Measurements from ENCODE around the gene GLG1.

GLG1 gene

DNA sequence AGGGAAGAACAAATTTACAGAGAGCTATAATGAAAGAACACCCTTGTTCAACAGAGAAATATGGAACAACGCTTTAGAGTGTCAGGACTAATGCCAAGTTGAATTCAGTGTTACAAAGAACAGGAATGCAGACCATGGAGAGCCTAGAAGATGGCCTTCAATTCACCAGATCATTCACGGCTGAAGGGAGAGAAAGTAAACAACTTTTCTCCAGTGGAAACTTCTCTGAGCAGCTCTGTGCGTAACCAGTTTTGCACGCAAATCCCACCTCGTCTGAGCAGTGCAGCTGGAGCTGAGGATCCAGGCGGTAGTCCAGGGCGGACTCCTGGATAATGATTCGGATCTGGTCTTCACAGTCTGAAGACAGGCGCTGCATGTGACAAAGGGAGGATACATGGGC, 145.1 kb downstream of the GLG1 start:
- DNase-seq (ENCODE audit: insufficient read length, low spot score): no peak
- TF ChIP-seq POLR2A (IDR thresholded peaks at IDR 0.05; ENCODE audit: low read depth, low read length): no peak
- no peak for TF ChIP-seq PAX5 (IDR thresholded peaks at IDR 0.05; ENCODE audit: insufficient read depth, low read length, severe bottlenecking)
- no peak for TF ChIP-seq TAF1 (IDR thresholded peaks at IDR 0.05; ENCODE audit: low read depth, low read length)
- TF ChIP-seq POU2F2 (IDR thresholded peaks at IDR 0.05; ENCODE audit: low read depth, low read length): no peak
- FAIRE-seq: no peak

DNA sequence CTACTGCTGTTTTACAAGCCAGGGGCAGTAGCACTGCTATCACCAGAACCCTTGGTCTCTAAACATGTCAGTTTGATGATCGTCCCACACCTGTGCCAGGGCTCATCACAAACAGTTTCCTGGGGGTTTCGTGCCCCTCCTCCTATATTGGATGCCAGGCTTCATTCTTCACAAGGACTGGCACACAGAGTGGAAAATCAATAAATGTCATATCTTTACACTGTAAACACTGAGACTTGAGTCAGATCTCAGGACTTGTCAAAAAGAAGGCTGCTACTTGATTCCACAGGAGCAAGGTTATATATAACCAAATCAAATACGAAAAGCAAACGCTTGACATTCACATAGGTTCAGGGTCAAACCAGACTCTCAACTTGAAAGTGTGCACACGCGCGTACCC, 146.4 kb downstream of the GLG1 start:
- no peak for FAIRE-seq
- no peak for TF ChIP-seq PAX5 (IDR thresholded peaks at IDR 0.05; ENCODE audit: insufficient read depth, low read length, severe bottlenecking)
- TF ChIP-seq POU2F2 (IDR thresholded peaks at IDR 0.05; ENCODE audit: low read depth, low read length): no peak
- no peak for TF ChIP-seq POLR2AphosphoS5 (IDR thresholded peaks at IDR 0.05; ENCODE audit: low read depth, low read length)
- no peak for TF ChIP-seq POLR2A (IDR thresholded peaks at IDR 0.05; ENCODE audit: low read depth, low read length)
- DNase-seq (ENCODE audit: insufficient read length, low spot score): no peak

DNA sequence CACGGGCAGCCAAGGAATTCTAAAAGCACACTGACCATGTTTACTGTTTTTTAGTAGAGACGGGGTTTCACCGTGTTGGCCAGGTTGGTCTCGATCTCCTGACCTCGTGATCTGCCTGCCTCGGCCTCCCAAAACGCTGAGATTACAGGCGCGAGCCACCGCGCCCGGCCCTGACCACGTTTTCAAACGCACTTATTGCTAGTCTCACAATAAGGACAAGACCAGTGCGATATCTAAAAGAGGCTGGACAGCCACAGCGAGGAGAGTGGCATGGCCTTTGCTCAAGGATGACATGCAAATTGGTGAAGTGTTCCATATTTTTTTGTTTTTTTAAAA, 150.7 kb downstream of the GLG1 start:
- FAIRE-seq: no peak
- no peak for DNase-seq (ENCODE audit: insufficient read length, low spot score)
- TF ChIP-seq POU2F2 (IDR thresholded peaks at IDR 0.05; ENCODE audit: low read depth, low read length) (no peak), PAX5 (IDR thresholded peaks at IDR 0.05; ENCODE audit: insufficient read depth, low read length, severe bottlenecking) (no peak), SPI1 (IDR thresholded peaks at IDR 0.05; ENCODE audit: low read depth, low read length) (no peak), POLR2A (IDR thresholded peaks at IDR 0.05; ENCODE audit: low read depth, low read length) (no peak), POLR2AphosphoS5 (IDR thresholded peaks at IDR 0.05; ENCODE audit: low read depth, low read length) (no peak), TAF1 (IDR thresholded peaks at IDR 0.05; ENCODE audit: low read depth, low read length) (no peak)

DNA sequence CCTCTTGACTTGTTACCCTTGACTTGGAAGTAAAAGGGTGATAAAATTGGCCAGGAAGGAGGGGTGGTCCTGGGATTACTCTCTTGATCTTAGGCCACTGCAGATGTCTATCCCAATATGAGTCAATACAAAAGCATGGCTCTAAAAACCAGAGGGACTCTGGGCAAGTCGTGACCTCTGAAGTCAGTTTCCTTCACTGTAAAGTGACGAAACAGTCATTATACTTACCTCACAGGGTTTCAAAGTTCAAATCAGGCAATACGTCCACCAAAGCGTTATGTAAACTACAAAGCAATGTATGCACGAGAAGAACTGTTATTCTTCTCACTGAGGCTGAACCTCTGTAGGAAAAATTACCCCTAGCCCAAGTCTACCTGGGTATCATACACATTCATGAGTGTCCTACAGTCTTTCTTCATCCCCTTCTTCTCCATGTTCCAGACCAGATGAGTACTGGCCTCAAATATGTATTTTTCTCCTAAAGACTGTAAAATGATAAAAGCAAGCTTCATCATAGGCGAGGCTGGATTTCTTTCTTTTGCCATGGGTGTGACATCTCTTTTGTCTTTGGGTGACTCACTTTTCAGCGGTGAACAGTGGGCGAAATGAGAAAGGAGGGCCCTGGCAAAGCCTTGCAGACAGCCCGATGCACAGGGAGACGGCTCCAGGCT, 151.2 kb downstream of the GLG1 start:
- TF ChIP-seq SPI1 (IDR thresholded peaks at IDR 0.05; ENCODE audit: low read depth, low read length) (no peak), PAX5 (IDR thresholded peaks at IDR 0.05; ENCODE audit: insufficient read depth, low read length, severe bottlenecking) (no peak), POU2F2 (IDR thresholded peaks at IDR 0.05; ENCODE audit: low read depth, low read length) (no peak), TAF1 (IDR thresholded peaks at IDR 0.05; ENCODE audit: low read depth, low read length) (no peak), POLR2A (IDR thresholded peaks at IDR 0.05; ENCODE audit: low read depth, low read length) (no peak), POLR2AphosphoS5 (IDR thresholded peaks at IDR 0.05; ENCODE audit: low read depth, low read length) (no peak)
- FAIRE-seq (no peak), DNase-seq (ENCODE audit: insufficient read length, low spot score) (no peak)

DNA sequence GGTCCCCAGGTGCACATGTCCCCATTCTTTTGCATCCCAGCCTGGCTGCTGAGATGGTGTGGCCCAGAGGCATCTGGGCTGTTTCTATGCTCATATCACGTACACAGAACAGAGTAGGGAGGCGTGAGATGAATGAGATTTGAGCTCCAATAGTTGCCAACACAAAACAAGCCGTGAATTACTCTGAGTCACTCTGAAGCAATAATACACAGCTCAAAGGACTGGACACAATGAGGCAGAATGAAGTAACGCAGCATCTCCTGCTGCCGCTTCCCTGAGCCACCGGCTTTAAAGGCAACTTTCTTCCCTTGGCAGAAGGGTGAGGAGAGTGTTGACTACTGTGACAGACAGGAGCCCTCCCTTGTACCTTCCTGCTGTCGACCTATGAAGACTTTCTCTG, 151.7 kb downstream of the GLG1 start:
- TF ChIP-seq TAF1 (IDR thresholded peaks at IDR 0.05; ENCODE audit: low read depth, low read length) (no peak), POLR2AphosphoS5 (IDR thresholded peaks at IDR 0.05; ENCODE audit: low read depth, low read length) (no peak), POU2F2 (IDR thresholded peaks at IDR 0.05; ENCODE audit: low read depth, low read length) (no peak), PAX5 (IDR thresholded peaks at IDR 0.05; ENCODE audit: insufficient read depth, low read length, severe bottlenecking) (no peak), POLR2A (IDR thresholded peaks at IDR 0.05; ENCODE audit: low read depth, low read length) (no peak), SPI1 (IDR thresholded peaks at IDR 0.05; ENCODE audit: low read depth, low read length) (no peak)
- FAIRE-seq (no peak), DNase-seq (ENCODE audit: insufficient read length, low spot score) (no peak)

DNA sequence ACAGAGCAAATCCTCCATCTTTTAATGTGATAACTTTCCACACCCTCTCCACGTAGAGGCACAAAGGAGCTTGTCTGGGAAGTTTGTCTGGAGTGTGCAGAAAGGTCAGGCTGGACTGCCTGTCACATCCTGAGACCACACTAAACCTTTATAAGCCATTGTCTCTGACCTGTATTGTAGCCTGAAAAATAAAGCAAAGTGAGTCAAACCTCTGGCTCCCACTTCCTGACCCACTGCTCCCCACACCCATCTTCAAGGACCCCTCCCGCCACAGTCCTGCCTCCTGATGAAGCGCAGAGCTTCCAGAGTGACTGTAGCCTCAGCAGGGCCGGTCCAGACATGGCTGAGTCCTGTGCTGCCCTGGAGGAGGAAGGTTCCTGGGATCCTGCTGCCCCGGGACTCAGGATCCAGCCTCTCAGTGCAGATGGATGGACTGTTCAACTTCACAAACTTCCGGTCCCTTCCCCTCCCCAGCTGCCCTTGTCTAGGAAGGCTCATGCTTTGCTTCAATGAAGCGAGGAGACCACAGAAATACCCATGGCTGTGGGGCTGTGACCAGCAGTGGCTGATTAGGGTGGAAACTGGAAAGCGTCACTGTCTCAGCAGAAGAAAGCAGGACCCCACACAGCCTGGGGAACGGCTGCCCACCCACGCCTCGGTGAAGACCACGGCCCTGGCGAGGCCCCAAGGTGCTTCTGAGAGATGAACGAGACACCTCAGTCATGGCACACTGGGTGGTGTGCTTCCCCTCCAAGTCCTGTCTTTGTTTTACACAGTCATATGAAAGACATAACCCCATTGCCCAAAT, 154.8 kb downstream of the GLG1 start:
- no peak for TF ChIP-seq SPI1 (IDR thresholded peaks at IDR 0.05; ENCODE audit: low read depth, low read length)
- TF ChIP-seq POLR2A (IDR thresholded peaks at IDR 0.05; ENCODE audit: low read depth, low read length): no peak
- TF ChIP-seq TAF1 (IDR thresholded peaks at IDR 0.05; ENCODE audit: low read depth, low read length): no peak
- no peak for TF ChIP-seq POLR2AphosphoS5 (IDR thresholded peaks at IDR 0.05; ENCODE audit: low read depth, low read length)
- TF ChIP-seq POU2F2 (IDR thresholded peaks at IDR 0.05; ENCODE audit: low read depth, low read length): no peak
- TF ChIP-seq PAX5 (IDR thresholded peaks at IDR 0.05; ENCODE audit: insufficient read depth, low read length, severe bottlenecking): peak; percentile 96
- peak; percentile 53 for DNase-seq (ENCODE audit: insufficient read length, low spot score)
- peak; percentile 93 for FAIRE-seq

DNA sequence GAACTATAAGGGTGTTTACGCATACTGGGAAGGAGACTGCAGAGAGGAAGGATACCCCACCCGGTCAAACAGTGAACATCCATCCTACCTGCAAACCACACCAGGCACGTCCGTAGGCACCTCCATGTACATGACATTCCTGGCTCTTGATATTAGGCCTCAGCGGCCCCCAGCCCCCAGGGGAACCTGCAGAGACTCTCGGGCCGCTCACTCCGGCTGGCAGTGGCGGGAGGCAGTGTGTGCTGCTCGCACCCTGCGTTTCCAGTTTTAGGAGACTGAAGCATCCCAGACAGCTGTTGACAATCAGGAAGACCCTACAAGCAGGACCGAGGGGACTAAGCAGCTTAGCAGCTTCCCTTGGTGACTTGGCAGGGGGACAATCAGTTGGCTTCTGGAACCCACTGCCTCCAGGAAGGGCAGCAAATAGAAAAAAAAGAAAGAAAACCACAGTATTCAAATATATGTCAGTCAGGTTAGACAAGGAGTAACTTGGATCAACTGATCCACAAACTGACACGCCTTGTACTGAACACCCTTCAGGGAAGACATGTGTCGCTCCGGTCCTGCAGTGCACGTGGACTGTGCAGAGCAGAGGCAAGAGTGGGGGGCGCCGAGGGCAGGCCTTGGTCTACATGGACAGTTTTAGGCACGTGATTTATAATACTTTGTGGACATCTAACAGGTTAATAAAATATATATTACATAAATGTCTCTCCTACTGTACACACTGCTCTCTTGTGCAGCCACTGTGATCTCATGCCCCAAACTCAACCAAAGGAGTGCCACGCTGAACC, 155.8 kb downstream of the GLG1 start:
- FAIRE-seq (no peak), DNase-seq (ENCODE audit: insufficient read length, low spot score) (no peak)
- TF ChIP-seq SPI1 (IDR thresholded peaks at IDR 0.05; ENCODE audit: low read depth, low read length) (no peak), PAX5 (IDR thresholded peaks at IDR 0.05; ENCODE audit: insufficient read depth, low read length, severe bottlenecking) (no peak), TAF1 (IDR thresholded peaks at IDR 0.05; ENCODE audit: low read depth, low read length) (no peak), POLR2A (IDR thresholded peaks at IDR 0.05; ENCODE audit: low read depth, low read length) (no peak), POU2F2 (IDR thresholded peaks at IDR 0.05; ENCODE audit: low read depth, low read length) (no peak), POLR2AphosphoS5 (IDR thresholded peaks at IDR 0.05; ENCODE audit: low read depth, low read length) (no peak)

GRCh38 chr16:74450236-74450635, 156.7 kb downstream of the GLG1 start:
- FAIRE-seq: no peak
- TF ChIP-seq SPI1 (IDR thresholded peaks at IDR 0.05; ENCODE audit: low read depth, low read length) (no peak), POU2F2 (IDR thresholded peaks at IDR 0.05; ENCODE audit: low read depth, low read length) (no peak), POLR2AphosphoS5 (IDR thresholded peaks at IDR 0.05; ENCODE audit: low read depth, low read length) (no peak), POLR2A (IDR thresholded peaks at IDR 0.05; ENCODE audit: low read depth, low read length) (no peak), PAX5 (IDR thresholded peaks at IDR 0.05; ENCODE audit: insufficient read depth, low read length, severe bottlenecking) (no peak), TAF1 (IDR thresholded peaks at IDR 0.05; ENCODE audit: low read depth, low read length) (no peak)
- no peak for DNase-seq (ENCODE audit: insufficient read length, low spot score)

- TF ChIP-seq POU2F2 (IDR thresholded peaks at IDR 0.05; ENCODE audit: low read depth, low read length) (no peak), POLR2AphosphoS5 (IDR thresholded peaks at IDR 0.05; ENCODE audit: low read depth, low read length) (no peak), POLR2A (IDR thresholded peaks at IDR 0.05; ENCODE audit: low read depth, low read length) (no peak), SPI1 (IDR thresholded peaks at IDR 0.05; ENCODE audit: low read depth, low read length) (no peak), TAF1 (IDR thresholded peaks at IDR 0.05; ENCODE audit: low read depth, low read length) (no peak), PAX5 (IDR thresholded peaks at IDR 0.05; ENCODE audit: insufficient read depth, low read length, severe bottlenecking) (no peak)
- DNase-seq (ENCODE audit: insufficient read length, low spot score) (no peak), FAIRE-seq (no peak)
Measured at GRCh38 chr16:74449470-74449869, 157.4 kb downstream of the GLG1 start.

Measured in GM12891 (cell line).